Spleen (tissue), 7 donors: ENCODE results near the gene POFUT1.

Experiments used
- CTCF ChIP-seq, 11 experiments: fragments of 200-600 bp in 7 of 11; fragments of 450-650 bp in 4 of 11; sonication (generic) in 4 of 11; IDR thresholded peaks in 8 of 11; conservative IDR thresholded peaks in 3 of 11; 1 replicate in 7 of 11; 2 replicates in 4 of 11; pipeline versions ENCODE4 v1.4.0 to v1.8.0; 2016 to 2021; ENCODE audit warnings: antibody characterized with exemption in 11 of 11, inconsistent platforms in 4 of 11, mild to moderate bottlenecking in 1 of 11
- POLR2A ChIP-seq, 3 donors: fragments of 450-650 bp; IDR thresholded peaks; one replicate each; pipeline ENCODE4 v1.5.1; 2017; ENCODE audit warnings: antibody characterized with exemption in 3 of 3, mild to moderate bottlenecking in 1 of 3
- donor health status: DM: no; HTN: no; CAD: no; lungs with moderate emphysema.
- donor health status: DM: no; HTN: no; CAD: no.
- donor health status: DM: no; HTN: no; CAD: no.

GRCh38 chr20:32282461-32282860, 74.8 kb downstream of the POFUT1 start:
- TF ChIP-seq CTCF (IDR thresholded peaks at IDR 0.05 in 8 of 11, conservative IDR thresholded peaks at IDR 0.05 in 3 of 11): no peak
- TF ChIP-seq POLR2A (IDR thresholded peaks at IDR 0.05): no peak
